ENCODE measurements around the gene DCHS2. TPM values are rescaled to one million over a fixed set of nuclear protein-coding genes. Genes with fewer than 3 reads are reported as not detected.

Gene DCHS2
- total RNA-seq, 1 donor from 2014 or later: not detected

- Mint-ChIP-seq H3K36me3 (ENCODE audit: low read depth, unreplicated experiment) (no peaks in the 10 kb centered on the region), H3K9me3 (ENCODE audit: unreplicated experiment) (no peaks in the 10 kb centered on the region), H3K4me1 (ENCODE audit: unreplicated experiment) (no peaks in the 10 kb centered on the region), H3K27ac (ENCODE audit: unreplicated experiment) (no peak overlapping the region), H3K4me3 (ENCODE audit: unreplicated experiment) (no peak overlapping the region), H3K27me3 (ENCODE audit: unreplicated experiment) (no peaks in the 10 kb centered on the region)
- DNase-seq (ENCODE audit: low spot score): no peak
- no peak for TF ChIP-seq CTCF (IDR thresholded peaks at IDR 0.05; ENCODE audit: unreplicated experiment)
Observed at GRCh38 chr4:154472858-154473257, 18.7 kb downstream of the DCHS2 start.

GRCh38 chr4:154471526-154472331 lies 19.9 kb downstream of the DCHS2 start:
- no peaks in the 10 kb centered on the region for H3K27me3 Mint-ChIP-seq (ENCODE audit: unreplicated experiment)
- no peak overlapping the region for H3K27ac Mint-ChIP-seq (ENCODE audit: unreplicated experiment)
- no peaks in the 10 kb centered on the region for H3K4me1 Mint-ChIP-seq (ENCODE audit: unreplicated experiment)
- H3K4me3 Mint-ChIP-seq (ENCODE audit: unreplicated experiment): no peak overlapping the region
- no peak for TF ChIP-seq CTCF (IDR thresholded peaks at IDR 0.05; ENCODE audit: unreplicated experiment)
- no peak for DNase-seq (ENCODE audit: low spot score)
- H3K36me3 Mint-ChIP-seq (ENCODE audit: low read depth, unreplicated experiment): no peaks in the 10 kb centered on the region
- no peaks in the 10 kb centered on the region for H3K9me3 Mint-ChIP-seq (ENCODE audit: unreplicated experiment)

- no peak for TF ChIP-seq CTCF (IDR thresholded peaks at IDR 0.05; ENCODE audit: unreplicated experiment)
- H3K27ac Mint-ChIP-seq (ENCODE audit: unreplicated experiment): no peak overlapping the region
- no peaks in the 10 kb centered on the region for H3K9me3 Mint-ChIP-seq (ENCODE audit: unreplicated experiment)
- H3K27me3 Mint-ChIP-seq (ENCODE audit: unreplicated experiment): no peaks in the 10 kb centered on the region
- DNase-seq (ENCODE audit: low spot score): no peak
- H3K4me1 Mint-ChIP-seq (ENCODE audit: unreplicated experiment): no peaks in the 10 kb centered on the region
- H3K36me3 Mint-ChIP-seq (ENCODE audit: low read depth, unreplicated experiment): no peaks in the 10 kb centered on the region
- H3K4me3 Mint-ChIP-seq (ENCODE audit: unreplicated experiment): no peak overlapping the region
Observed at GRCh38 chr4:154471032-154471431, 20.6 kb downstream of the DCHS2 start.

GRCh38 chr4:154467886-154468285 lies 23.7 kb downstream of the DCHS2 start:
- Mint-ChIP-seq H3K27ac (ENCODE audit: unreplicated experiment) (no peak overlapping the region), H3K27me3 (ENCODE audit: unreplicated experiment) (peaks cover 1% of the 10 kb centered on the region), H3K4me1 (ENCODE audit: unreplicated experiment) (no peaks in the 10 kb centered on the region), H3K36me3 (ENCODE audit: low read depth, unreplicated experiment) (no peaks in the 10 kb centered on the region), H3K4me3 (ENCODE audit: unreplicated experiment) (no peak overlapping the region), H3K9me3 (ENCODE audit: unreplicated experiment) (no peaks in the 10 kb centered on the region)
- DNase-seq (ENCODE audit: low spot score): no peak
- no peak for TF ChIP-seq CTCF (IDR thresholded peaks at IDR 0.05; ENCODE audit: unreplicated experiment)

GRCh38 chr4:154466336-154466735 lies 25.3 kb downstream of the DCHS2 start:
- Mint-ChIP-seq H3K4me1 (ENCODE audit: unreplicated experiment) (no peaks in the 10 kb centered on the region), H3K36me3 (ENCODE audit: low read depth, unreplicated experiment) (no peaks in the 10 kb centered on the region), H3K27ac (ENCODE audit: unreplicated experiment) (no peak overlapping the region), H3K27me3 (ENCODE audit: unreplicated experiment) (peaks cover 1% of the 10 kb centered on the region), H3K9me3 (ENCODE audit: unreplicated experiment) (no peaks in the 10 kb centered on the region), H3K4me3 (ENCODE audit: unreplicated experiment) (no peak overlapping the region)
- no peak for TF ChIP-seq CTCF (IDR thresholded peaks at IDR 0.05; ENCODE audit: unreplicated experiment)
- no peak for DNase-seq (ENCODE audit: low spot score)

All from endothelial cell (in vitro differentiated cells).